ENCODE results near the gene FBXL15.

The FBXL15 gene

GRCh38 chr10:102455893-102456471 is 35.3 kb downstream of the FBXL15 start:
- ATAC-seq = no peak
- TF ChIP-seq POU6F1 (CRISPR knock-in tag; IDR thresholded peaks at IDR 0.05; ENCODE audit: borderline replicate concordance, low read depth) (no peak), TSHZ2 (CRISPR knock-in tag; IDR thresholded peaks at IDR 0.05) (no peak), OSR1 (CRISPR knock-in tag; IDR thresholded peaks at IDR 0.05) (no peak), ZC3H10 (CRISPR knock-in tag; IDR thresholded peaks at IDR 0.05) (no peak), PPARA (CRISPR knock-in tag; IDR thresholded peaks at IDR 0.05; ENCODE audit: borderline replicate concordance) (no peak), GLIS3 (CRISPR knock-in tag; IDR thresholded peaks at IDR 0.05) (no peak), RARB (CRISPR knock-in tag; IDR thresholded peaks at IDR 0.05) (no peak)

- TF ChIP-seq PATZ1 (CRISPR knock-in tag; IDR thresholded peaks at IDR 0.05; ENCODE audit: borderline replicate concordance) (no peak), SNAI2 (CRISPR knock-in tag; IDR thresholded peaks at IDR 0.05) (no peak), ZNF70 (CRISPR knock-in tag; IDR thresholded peaks at IDR 0.05) (no peak), TSHZ2 (CRISPR knock-in tag; IDR thresholded peaks at IDR 0.05) (no peak), GLIS3 (CRISPR knock-in tag; IDR thresholded peaks at IDR 0.05) (no peak), ZNF8 (CRISPR knock-in tag; IDR thresholded peaks at IDR 0.05) (no peak), PPARA (CRISPR knock-in tag; IDR thresholded peaks at IDR 0.05; ENCODE audit: borderline replicate concordance) (no peak)
- no peak for ATAC-seq
Observed at GRCh38 chr10:102457591-102458150, 37.0 kb downstream of the FBXL15 start.

GRCh38 chr10:102458656-102459055 is 38.0 kb downstream of the FBXL15 start:
- TF ChIP-seq SNAI2 (CRISPR knock-in tag; IDR thresholded peaks at IDR 0.05) (no peak), ISL1 (CRISPR knock-in tag; IDR thresholded peaks at IDR 0.05) (no peak), CSRNP3 (CRISPR knock-in tag; IDR thresholded peaks at IDR 0.05) (no peak), ZNF8 (CRISPR knock-in tag; IDR thresholded peaks at IDR 0.05) (no peak), CSDC2 (CRISPR knock-in tag; IDR thresholded peaks at IDR 0.05) (no peak), GLIS3 (CRISPR knock-in tag; IDR thresholded peaks at IDR 0.05) (no peak), ZFP30 (CRISPR knock-in tag; IDR thresholded peaks at IDR 0.05) (no peak), CREB5 (CRISPR knock-in tag; IDR thresholded peaks at IDR 0.05; ENCODE audit: low read depth) (no peak), OSR1 (CRISPR knock-in tag; IDR thresholded peaks at IDR 0.05) (no peak), TOX (CRISPR knock-in tag; IDR thresholded peaks at IDR 0.05; ENCODE audit: borderline replicate concordance) (no peak), ARNTL (CRISPR knock-in tag; IDR thresholded peaks at IDR 0.05; ENCODE audit: borderline replicate concordance, low read depth) (no peak)

More at GRCh38 chr10:102458656-102459055, 38.0 kb downstream of the FBXL15 start:
- ATAC-seq = no peak

Data from SK-N-SH treated with all-trans-retinoic acid at 6 μM for 48 hours (cell line).